H1 (cell line): Measurements from ENCODE around the gene PYY. TPM values are rescaled to one million over a fixed set of nuclear protein-coding genes. Genes with fewer than 3 reads are reported as not detected.

Source experiments
- CTCF ChIA-PET: fragments of 300-600 bp; sonication (Branson Sonifier 250); formaldehyde crosslinking; loops from one replicate; lab custom pipeline; 2021; ENCODE audit not compliant: partially characterized antibody; lab: Charles Lee
- POLR2A ChIA-PET: fragments of 300-600 bp; sonication (Branson Sonifier 250); formaldehyde crosslinking; loops from one replicate; lab custom pipeline; 2021; ENCODE audit warnings: inconsistent platforms; ENCODE audit not compliant: partially characterized antibody; lab: Charles Lee
- DNase-seq, 2 experiments: peaks; one replicate each; pipeline versions ENCODE4 v3.0.0 to v3.0.0-alpha.2; 2010 to 2022; ENCODE audit warnings: low spot score in 2 of 2, low read depth in 1 of 2, mixed read lengths in 1 of 2
- FAIRE-seq: peaks from 2 replicates; lab custom pipeline; 2011; peaks lifted over from hg19 to GRCh38; lab: Jason Lieb, UNC
- H2AFZ ChIP-seq: 2 replicates; pipeline ENCODE4 v1.8.1; 2012; ENCODE audit warnings: low read length, inconsistent platforms
- H2AK5ac ChIP-seq: 2 replicates; pipeline ENCODE4 v1.6.1; 2013; ENCODE audit warnings: low read depth, low read length
- H2BK120ac ChIP-seq: replicated peaks from 2 replicates; pipeline ENCODE3; 2013; ENCODE audit warnings: low read depth, low read length, inconsistent platforms
- H2BK12ac ChIP-seq: 2 replicates; pipeline ENCODE4 v1.6.1; 2013; ENCODE audit warnings: low read depth, low read length
- H2BK15ac ChIP-seq: 2 replicates; pipeline ENCODE4 v1.6.1; 2013; ENCODE audit warnings: low read length
- H2BK20ac ChIP-seq: 2 replicates; pipeline ENCODE4 v1.6.1; 2013; ENCODE audit warnings: low read length
- H2BK5ac ChIP-seq: 2 replicates; pipeline ENCODE4 v1.6.1; 2013; ENCODE audit warnings: low read depth, low read length
- H3K14ac ChIP-seq: 2 replicates; pipeline ENCODE4 v1.6.1; 2013; ENCODE audit warnings: inconsistent platforms; ENCODE audit not compliant: insufficient read length
- H3K18ac ChIP-seq: 2 replicates; pipeline ENCODE4 v1.6.1; 2013; ENCODE audit warnings: low read length; ENCODE audit errors: extremely low read depth
- H3K23ac ChIP-seq: 2 replicates; pipeline ENCODE4 v1.6.1; 2013; ENCODE audit warnings: inconsistent platforms; ENCODE audit not compliant: insufficient read length
- H3K23me2 ChIP-seq: 2 replicates; pipeline ENCODE4 v1.6.1; 2013; ENCODE audit warnings: low read depth, low read length
- H3K27ac ChIP-seq: 2 replicates; pipeline ENCODE4 v1.6.1; 2011; ENCODE audit warnings: low read depth, low read length, inconsistent platforms
- H3K27me3 ChIP-seq, 4 experiments: replicated peaks in 1 of 4; 1 replicate in 1 of 4; 2 replicates in 3 of 4; pipeline versions ENCODE4 v1.6.1 to v1.8.1; 2011 to 2013; ENCODE audit warnings: low read length in 3 of 4, mild to moderate bottlenecking in 3 of 4, inconsistent platforms in 2 of 4, mixed read lengths in 2 of 4, moderate library complexity in 1 of 4; ENCODE audit not compliant: control insufficient read depth in 3 of 4, insufficient read depth in 3 of 4; ENCODE audit errors: extremely low read depth in 1 of 4
- H3K36me3 ChIP-seq, 4 experiments: 2 replicates each; pipeline versions ENCODE4 v1.6.1 to v1.8.1; 2011 to 2013; ENCODE audit warnings: mild to moderate bottlenecking in 4 of 4, low read length in 3 of 4, moderate library complexity in 2 of 4, control low read depth in 1 of 4, inconsistent platforms in 1 of 4; ENCODE audit not compliant: insufficient read depth in 4 of 4, control insufficient read depth in 2 of 4
- H3K4ac ChIP-seq: replicated peaks from 2 replicates; pipeline ENCODE3; 2013; ENCODE audit warnings: low read length, low read depth, mixed read lengths, inconsistent platforms; ENCODE audit not compliant: insufficient read length
- H3K4me1 ChIP-seq, 4 experiments: replicated peaks in 1 of 4; 1 replicate in 1 of 4; 2 replicates in 3 of 4; pipeline versions ENCODE4 v1.6.1 to v1.8.1; 2011 to 2013; ENCODE audit warnings: low read length in 3 of 4, inconsistent platforms in 2 of 4, mixed read lengths in 1 of 4; ENCODE audit not compliant: insufficient read depth in 4 of 4, control insufficient read depth in 3 of 4
- H3K4me2 ChIP-seq, 2 experiments: 2 replicates each; pipeline versions ENCODE4 v1.6.1 to v1.8.1; 2011 to 2013; ENCODE audit warnings: low read depth in 2 of 2, low read length in 2 of 2, control low read depth in 1 of 2, inconsistent platforms in 1 of 2, mild to moderate bottlenecking in 1 of 2; ENCODE audit not compliant: insufficient read depth in 1 of 2
- H3K4me3 ChIP-seq, 4 experiments: fragments of 200-600, 300-600 bp in 1 of 4; sonication (generic), shearing (Covaris generic), sonication (Bioruptor Twin) in 1 of 4; 2 replicates each; pipeline versions ENCODE4 v1.5.1 to v1.8.1; 2011 to 2016; ENCODE audit warnings: low read length in 4 of 4, low read depth in 3 of 4, control low read depth in 2 of 4, inconsistent platforms in 2 of 4, mild to moderate bottlenecking in 2 of 4, mixed read lengths in 1 of 4, moderate library complexity in 1 of 4; ENCODE audit not compliant: insufficient read depth in 2 of 4; ENCODE audit errors: extremely low read depth in 1 of 4
- H3K56ac ChIP-seq: replicated peaks from 2 replicates; pipeline ENCODE3; 2013; ENCODE audit warnings: low read depth, mild to moderate bottlenecking, mixed read lengths, low read length, inconsistent platforms; ENCODE audit not compliant: insufficient read length
- H3K79me1 ChIP-seq: 2 replicates; pipeline ENCODE4 v1.6.1; 2013; ENCODE audit warnings: low read depth, low read length, control low read depth
- H3K79me2 ChIP-seq, 2 experiments: 2 replicates each; pipeline versions ENCODE4 v1.6.1 to v1.8.1; 2012 to 2013; ENCODE audit warnings: low read length in 2 of 2, mild to moderate bottlenecking in 2 of 2, inconsistent platforms in 1 of 2; ENCODE audit not compliant: insufficient read depth in 2 of 2, control insufficient read depth in 1 of 2
- H3K9ac ChIP-seq, 4 experiments: replicated peaks in 1 of 4; 1 replicate in 1 of 4; 2 replicates in 3 of 4; pipeline versions ENCODE4 v1.6.1 to v1.8.1; 2011 to 2013; ENCODE audit warnings: low read depth in 3 of 4, low read length in 3 of 4, control low read depth in 2 of 4, mild to moderate bottlenecking in 2 of 4, moderate library complexity in 2 of 4, inconsistent platforms in 1 of 4; ENCODE audit errors: extremely low read depth in 1 of 4
- H3K9me3 ChIP-seq, 2 experiments: 2 replicates each; pipeline versions ENCODE4 v1.6.1 to v1.8.1; 2012 to 2013; ENCODE audit warnings: mild to moderate bottlenecking in 2 of 2, moderate library complexity in 2 of 2, control low read depth in 1 of 2, inconsistent platforms in 1 of 2, low read depth in 1 of 2, low read length in 1 of 2, mixed read lengths in 1 of 2; ENCODE audit not compliant: insufficient read depth in 2 of 2
- H4K20me1 ChIP-seq, 2 experiments: replicated peaks in 1 of 2; 2 replicates each; pipeline versions ENCODE3 to v1.8.1; 2011 to 2013; ENCODE audit warnings: inconsistent platforms in 2 of 2, low read length in 2 of 2, mild to moderate bottlenecking in 1 of 2; ENCODE audit not compliant: insufficient read depth in 2 of 2, control insufficient read depth in 1 of 2
- H4K5ac ChIP-seq: 2 replicates; pipeline ENCODE4 v1.6.1; 2013; ENCODE audit warnings: low read length, low read depth, mixed read lengths, inconsistent platforms; ENCODE audit not compliant: insufficient read length
- H4K8ac ChIP-seq: 2 replicates; pipeline ENCODE4 v1.8.0; 2013; ENCODE audit warnings: mild to moderate bottlenecking, moderate library complexity, low read length, inconsistent platforms; ENCODE audit not compliant: insufficient read depth; ENCODE audit errors: extremely low read depth
- H4K91ac ChIP-seq: replicated peaks from 2 replicates; pipeline ENCODE3; 2013; ENCODE audit warnings: low read length, mixed read lengths, inconsistent platforms; ENCODE audit not compliant: insufficient read length
- SIN3A ChIP-seq, 2 experiments: IDR thresholded peaks in 1 of 2; conservative IDR thresholded peaks in 1 of 2; 2 replicates each; pipeline ENCODE4 v1.6.1; 2011 to 2012; ENCODE audit warnings: low read length in 2 of 2, improper control_type of control experiment in 1 of 2, low read depth in 1 of 2, mild to moderate bottlenecking in 1 of 2
- TAF1 ChIP-seq: IDR thresholded peaks from 2 replicates; pipeline ENCODE4 v1.6.1; 2011; ENCODE audit warnings: mild to moderate bottlenecking, low read depth, low read length
- WGBS, 2 experiments: shearing (Covaris generic) in 1 of 2; methylation state at CpG; one replicate each; pipeline versions ENCODE4 v1.1.6 to v1.1.7; 2013 to 2015; ENCODE audit warnings: low lambda C conversion rate in 2 of 2, mixed read lengths in 2 of 2, inconsistent platforms in 1 of 2, low coverage in 1 of 2, missing lambda C conversion rate in 1 of 2; ENCODE audit not compliant: insufficient replicate concordance in 2 of 2, insufficient coverage in 1 of 2, insufficient read length in 1 of 2; ENCODE audit errors: extremely low coverage in 1 of 2, missing lambda C conversion rate in 1 of 2; 5-methylcytosine and 5-hydroxymethylcytosine counted together
- polyA plus RNA-seq, 7 experiments: library from polyadenylated mRNA; depleted of rRNA in 3 of 7; stranded (reverse) in 5 of 7; unstranded in 2 of 7; fragments of >200 nt in 5 of 7; fragments of 200-250 nt in 2 of 7; gene quantifications; 1 replicate in 5 of 7; 2 replicates in 1 of 7; 4 replicates in 1 of 7; pipeline versions ENCODE4 v1.2.1 to v1.2.3, GENCODE V29; 2011 to 2013; ENCODE audit warnings: missing spikeins in 2 of 7, mixed read lengths in 2 of 7
- total RNA-seq: library from RNA; stranded (reverse); fragmentation: NEBNext Ultra II Directional; extraction: Animal tissue kit (Norgen Biotek cat#: 25700); gene quantifications from 2 replicates; pipeline ENCODE4 v1.2.1, GENCODE V29; 2021

The PYY gene
- total and polyA plus RNA-seq, 2 of the 8 experiments (the other 6 are each of a cell fraction or from before 2014, with no cell fraction given): 0.93 to 3.4 TPM

- Histone ChIP-seq H3K4me1 (peaks cover 0 to 10% (median 5%) of the 10 kb centered on the region in 4 experiments; a peak in 6 of 7 replicates), H2BK120ac (no peak overlapping the region), H4K20me1 (no peaks in the 10 kb centered on the region), H3K27me3 (peaks cover 1 to 29% (median 21%) of the 10 kb centered on the region in 4 experiments), H2AFZ (no peak overlapping the region), H3K9me3 (no peaks in the 10 kb centered on the region), H3K18ac (no peak overlapping the region), H2AK5ac (no peak overlapping the region), H3K4ac (no peak overlapping the region), H3K14ac (no peak overlapping the region), H2BK5ac (no peak overlapping the region), H3K79me2 (no peaks in the 10 kb centered on the region), H4K91ac (peak overlapping the region; percentile 17), H3K23me2 (no peaks in the 10 kb centered on the region; the same call in 1 of the 2 replicates), H3K23ac (no peak overlapping the region), H4K8ac (peak overlapping the region; percentile 51; the same call in 1 of the 2 replicates), H3K56ac (no peak overlapping the region), H3K4me3 (no peak overlapping the region), H3K4me2 (no peak overlapping the region), H3K27ac (no peak overlapping the region), H2BK20ac (peak overlapping the region; percentile 72; the same call in 1 of the 2 replicates), H2BK15ac (peak overlapping the region; percentile 81; the same call in 1 of the 2 replicates), H3K9ac (peak overlapping the region in 1 of 4 experiments; percentile 4; a peak in 1 of 7 replicates), H4K5ac (no peak overlapping the region), H3K36me3 (no peaks in the 10 kb centered on the region), H3K79me1 (no peaks in the 10 kb centered on the region), H2BK12ac (peak overlapping the region; percentile 60; the same call in 1 of the 2 replicates)
- ChIA-PET CTCF (interaction anchor here (0.6 to 13.3 kb wide), 19 partner anchors 9 to 1145 kb away, joined by 3 to 416 read pairs (median 5); partner anchors contain the start of genes MPP2 and NAGS), POLR2A (interaction anchor here (1.0 to 1.3 kb wide), 2 partner anchors 17 to 67 kb away, joined by 3 read pairs; no protein-coding TSS in a partner anchor)
- 63% methylated on average over 7 of the region's 7 CpGs; no CpG with 5 or more reads in 1 of the 2 experiments for WGBS, 2 experiments
- FAIRE-seq (no peak), DNase-seq (peak in 1 of 2 experiments; percentile 83)
- TF ChIP-seq TAF1: no peak
- TF ChIP-seq SIN3A (conservative IDR thresholded peaks at IDR 0.05 in 1 of 2, IDR thresholded peaks at IDR 0.05 in 1 of 2; ENCODE audit: low read depth in 1 of 2, low read length in 2 of 2): no peak
Observed at GRCh38 chr17:43940630-43941029, 13.1 kb downstream of the PYY start.
